ENCODE measurements around the gene ARHGEF12. TPM values are rescaled to one million over a fixed set of nuclear protein-coding genes. Genes with fewer than 3 reads are reported as not detected.

ARHGEF12 gene
- total RNA-seq, 4 donors from 2014 or later = 75.9 to 116 (median 94.3) TPM

DNA sequence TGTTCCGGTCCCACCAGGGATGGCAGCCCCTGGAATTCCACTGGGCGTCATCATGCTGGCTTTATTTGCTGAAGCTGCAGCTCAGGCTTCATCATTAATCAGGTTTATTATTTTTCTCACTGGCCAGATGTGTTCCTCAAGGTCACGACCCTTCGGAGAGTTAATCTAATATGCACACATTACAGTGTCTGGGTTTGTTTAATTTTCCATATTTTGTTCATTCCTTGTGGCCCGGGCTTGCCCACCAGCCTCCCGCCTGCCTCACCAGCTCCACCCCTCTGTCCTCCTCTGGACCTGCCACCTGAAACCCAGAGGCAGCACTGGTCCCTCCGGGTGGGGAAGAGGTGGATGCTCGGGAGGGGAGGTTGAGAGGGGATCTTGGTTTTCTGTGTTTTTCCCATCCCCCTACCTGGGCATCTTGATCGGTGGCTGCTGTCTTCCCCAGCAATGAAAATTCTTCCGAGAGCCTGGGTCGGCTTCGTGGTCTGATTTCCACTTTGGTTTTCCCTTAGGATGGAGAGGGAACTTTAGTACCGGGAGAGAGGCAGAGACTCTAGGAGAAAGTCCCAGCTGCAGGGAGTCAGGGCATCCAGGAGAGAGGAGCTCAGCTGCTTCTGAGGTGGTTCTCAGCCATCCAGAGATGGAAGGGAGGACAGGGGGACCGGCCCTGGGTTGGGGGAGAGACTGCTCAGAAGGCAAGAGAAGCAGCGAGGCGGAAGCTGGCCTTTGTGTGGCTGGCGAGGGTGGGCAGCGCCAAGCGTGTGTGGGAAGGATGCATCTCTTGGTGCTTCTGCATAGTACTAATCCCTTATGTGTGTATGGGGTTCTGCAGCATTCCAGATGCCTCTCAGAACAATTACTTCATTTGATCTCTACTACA is 177.5 kb downstream of the ARHGEF12 start:
- Histone ChIP-seq H3K9me3 (no peaks in the 10 kb centered on the region), H3K4me1 (peaks cover 0 to 5% (median 0%) of the 10 kb centered on the region in 4 donors), H3K27ac (no peak overlapping the region), H3K27me3 (peaks cover 92% of the 10 kb centered on the region), H3K4me3 (no peak overlapping the region), H3K36me3 (no peaks in the 10 kb centered on the region)
- in situ Hi-C loops (cut with MboI; ENCODE audit: low pct_ligation_motif_present in 1 of 4, low pct_unique_long_range_greater_than_20kb in 1 of 4, low sequenced_read_pairs in 3 of 4) (loop anchor here (10.0 to 25.0 kb wide), 6 partner anchors 171 to 674 kb away; partner anchors contain the start of gene TECTA (in 1 of the 4)), intact Hi-C loops (cut with DNase I; ENCODE audit: low total_unique reads) (loop anchor here (1.0 to 10.0 kb wide), 3 partner anchors 284 to 681 kb away; no protein-coding TSS in a partner anchor)
- TF ChIP-seq, protein P1, sequence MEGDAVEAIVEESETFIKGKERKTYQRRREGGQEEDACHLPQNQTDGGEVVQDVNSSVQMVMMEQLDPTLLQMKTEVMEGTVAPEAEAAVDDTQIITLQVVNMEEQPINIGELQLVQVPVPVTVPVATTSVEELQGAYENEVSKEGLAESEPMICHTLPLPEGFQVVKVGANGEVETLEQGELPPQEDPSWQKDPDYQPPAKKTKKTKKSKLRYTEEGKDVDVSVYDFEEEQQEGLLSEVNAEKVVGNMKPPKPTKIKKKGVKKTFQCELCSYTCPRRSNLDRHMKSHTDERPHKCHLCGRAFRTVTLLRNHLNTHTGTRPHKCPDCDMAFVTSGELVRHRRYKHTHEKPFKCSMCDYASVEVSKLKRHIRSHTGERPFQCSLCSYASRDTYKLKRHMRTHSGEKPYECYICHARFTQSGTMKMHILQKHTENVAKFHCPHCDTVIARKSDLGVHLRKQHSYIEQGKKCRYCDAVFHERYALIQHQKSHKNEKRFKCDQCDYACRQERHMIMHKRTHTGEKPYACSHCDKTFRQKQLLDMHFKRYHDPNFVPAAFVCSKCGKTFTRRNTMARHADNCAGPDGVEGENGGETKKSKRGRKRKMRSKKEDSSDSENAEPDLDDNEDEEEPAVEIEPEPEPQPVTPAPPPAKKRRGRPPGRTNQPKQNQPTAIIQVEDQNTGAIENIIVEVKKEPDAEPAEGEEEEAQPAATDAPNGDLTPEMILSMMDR (IDR thresholded peaks at IDR 0.05) = no peak
- TF ChIP-seq POLR2AphosphoS5 (IDR thresholded peaks at IDR 0.05) (no peak), EP300 (IDR thresholded peaks at IDR 0.05; ENCODE audit: low read depth) (no peak), POLR2A (IDR thresholded peaks at IDR 0.05) (no peak)
- DNase-seq = no peak
- 60 to 73% methylated on average over 4 to 19 of the region's 19 CpGs for WGBS, 2 donors (ENCODE audit: low coverage in 1 of 2)

DNA sequence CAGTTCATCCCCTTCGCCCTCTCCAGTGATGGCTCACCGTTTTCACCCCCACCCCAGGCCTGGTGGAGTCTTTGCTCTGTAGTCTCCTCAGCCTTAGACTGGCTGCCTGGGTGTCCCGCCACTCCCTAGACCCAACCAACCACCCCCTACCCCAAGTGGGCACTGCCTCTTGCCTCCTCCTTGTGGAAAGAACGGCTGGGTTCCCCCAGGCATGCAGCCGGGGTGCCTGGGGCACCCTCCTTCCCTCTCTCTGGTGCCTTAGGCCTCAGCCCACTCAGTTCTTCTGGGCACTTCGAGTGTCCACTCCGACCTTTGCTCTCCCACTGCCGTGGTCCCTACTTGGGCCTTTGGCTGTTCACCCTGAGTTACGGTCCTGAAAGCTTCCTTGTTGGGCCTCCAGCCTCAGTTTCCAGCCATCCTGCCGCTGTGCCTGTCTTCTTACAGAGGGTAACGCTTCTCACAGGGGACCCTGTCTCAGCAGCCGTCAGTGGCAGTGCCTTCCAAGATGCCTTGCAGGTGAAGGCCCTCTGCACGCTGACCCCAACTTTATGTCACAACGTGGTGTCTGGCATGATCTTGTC is 178.4 kb downstream of the ARHGEF12 start:
- Histone ChIP-seq H3K27ac (no peak overlapping the region), H3K36me3 (no peaks in the 10 kb centered on the region), H3K4me1 (peaks cover 0 to 5% (median 0%) of the 10 kb centered on the region in 4 donors), H3K4me3 (no peak overlapping the region), H3K27me3 (peaks cover 94% of the 10 kb centered on the region), H3K9me3 (no peaks in the 10 kb centered on the region)
- DNase-seq = no peak
- 79% methylated on average over 14 of the region's 14 CpGs; no CpG with 5 or more reads in 1 of the 2 donors for WGBS, 2 donors (ENCODE audit: low coverage in 1 of 2)
- intact Hi-C loops (cut with DNase I; ENCODE audit: low total_unique reads) = loop anchor here (5.0 to 10.0 kb wide), 2 partner anchors 283 to 680 kb away; no protein-coding TSS in a partner anchor
- in situ Hi-C loops (cut with MboI; ENCODE audit: low pct_ligation_motif_present in 1 of 4, low pct_unique_long_range_greater_than_20kb in 1 of 4, low sequenced_read_pairs in 3 of 4) = loop anchor here (10.0 to 25.0 kb wide), 6 partner anchors 170 to 673 kb away; partner anchors contain the start of gene TECTA (in 1 of the 4)
- TF ChIP-seq POLR2AphosphoS5 (IDR thresholded peaks at IDR 0.05) = no peak
- TF ChIP-seq EP300 (IDR thresholded peaks at IDR 0.05; ENCODE audit: low read depth) = no peak
- no peak for TF ChIP-seq POLR2A (IDR thresholded peaks at IDR 0.05)
- TF ChIP-seq, protein P1 (IDR thresholded peaks at IDR 0.05) = no peak

DNA sequence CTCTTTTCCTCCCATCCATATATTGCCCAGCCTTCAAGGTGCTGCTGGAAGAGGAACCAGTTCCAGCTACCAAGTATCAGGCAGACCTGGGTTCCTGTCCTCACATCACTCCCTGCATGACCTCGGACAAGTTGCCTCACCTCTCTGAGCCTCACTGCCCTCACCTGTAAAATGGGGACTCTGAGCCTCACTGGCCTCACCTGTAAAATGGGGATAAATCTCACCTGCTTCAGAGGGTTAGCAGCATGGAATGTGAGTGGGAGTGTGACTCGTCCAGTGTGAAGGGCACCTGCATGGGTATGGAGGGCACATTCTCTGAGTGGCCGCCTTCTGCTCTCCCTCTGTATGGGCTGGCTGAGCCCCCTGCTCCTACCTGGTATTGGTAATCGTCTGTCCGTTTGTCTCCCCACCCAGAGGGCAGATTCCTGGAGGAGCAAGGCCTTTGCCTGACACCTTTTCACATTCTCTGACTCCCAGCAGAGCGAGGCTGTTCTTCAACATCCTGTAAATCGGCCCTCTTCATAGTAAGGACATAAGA is 179.0 kb downstream of the ARHGEF12 start:
- TF ChIP-seq POLR2AphosphoS5 (IDR thresholded peaks at IDR 0.05) (no peak), EP300 (IDR thresholded peaks at IDR 0.05; ENCODE audit: low read depth) (no peak), POLR2A (IDR thresholded peaks at IDR 0.05) (no peak)
- TF ChIP-seq, protein P1 (IDR thresholded peaks at IDR 0.05) = no peak
- in situ Hi-C loops (cut with MboI; ENCODE audit: low pct_ligation_motif_present in 1 of 4, low pct_unique_long_range_greater_than_20kb in 1 of 4, low sequenced_read_pairs in 3 of 4) (loop anchor here (10.0 to 25.0 kb wide), 6 partner anchors 170 to 672 kb away; partner anchors contain the start of gene TECTA (in 1 of the 4)), intact Hi-C loops (cut with DNase I; ENCODE audit: low total_unique reads) (loop anchor here (10.0 kb wide), 1 partner anchor 680 kb away; no protein-coding TSS in a partner anchor)
- no peak for DNase-seq
- peaks cover 0 to 5% (median 0%) of the 10 kb centered on the region in 4 donors for H3K4me1 ChIP-seq
- H3K4me3 ChIP-seq = no peak overlapping the region
- no peaks in the 10 kb centered on the region for H3K9me3 ChIP-seq
- 87% methylated on average over 7 of the region's 7 CpGs; no CpG with 5 or more reads in 1 of the 2 donors for WGBS, 2 donors (ENCODE audit: low coverage in 1 of 2)
- no peaks in the 10 kb centered on the region for H3K36me3 ChIP-seq
- H3K27ac ChIP-seq = no peak overlapping the region
- peaks cover 93% of the 10 kb centered on the region for H3K27me3 ChIP-seq

All from transverse colon (tissue), 4 donors.